ENCODE results near the gene RELB.

The RELB gene

DNA sequence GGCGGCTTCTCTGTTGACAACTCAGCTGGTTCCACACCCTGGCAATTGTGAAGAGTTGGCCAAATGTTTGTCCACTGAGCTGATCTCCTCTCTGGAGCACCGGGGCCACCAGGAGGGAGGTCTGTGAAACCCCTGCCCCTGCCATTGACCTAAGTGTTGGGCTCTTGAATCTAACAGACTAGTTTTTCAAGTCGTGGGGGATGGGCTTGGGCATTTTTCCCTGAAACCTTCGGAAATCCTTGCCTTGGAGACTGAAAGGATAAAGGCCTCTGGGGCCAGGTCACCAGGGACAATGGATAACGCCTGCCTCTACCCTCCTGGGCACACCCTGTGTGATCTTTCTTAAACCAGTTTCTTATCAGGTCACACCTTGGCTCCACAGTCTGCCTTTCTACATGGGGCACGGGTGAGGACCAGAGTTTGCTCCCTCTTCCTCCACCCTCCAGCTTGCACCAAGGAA, 78.7 kb downstream of the RELB start:
- DNase-seq (ENCODE audit: low spot score) = no peak

DNA sequence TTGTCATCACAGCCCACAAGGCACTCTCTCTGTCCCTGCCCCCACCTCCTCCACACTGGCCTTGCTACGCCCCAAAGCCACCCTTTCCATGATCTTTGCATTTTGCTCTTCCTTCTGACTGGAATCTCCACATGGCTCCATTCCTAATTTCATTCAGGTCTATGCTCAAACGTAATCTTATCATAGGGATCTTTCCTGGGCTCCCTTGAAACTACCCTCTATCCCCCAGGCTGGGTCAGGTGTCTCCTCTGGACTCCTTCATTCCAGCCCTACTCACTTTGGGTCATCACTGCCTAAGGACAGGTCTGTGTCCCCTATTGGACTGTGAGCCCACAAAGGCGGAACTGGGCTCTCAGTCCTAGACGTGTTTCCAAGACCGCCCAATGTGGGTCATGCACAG, 80.9 kb downstream of the RELB start:
- no peak for DNase-seq (ENCODE audit: low spot score)

DNA sequence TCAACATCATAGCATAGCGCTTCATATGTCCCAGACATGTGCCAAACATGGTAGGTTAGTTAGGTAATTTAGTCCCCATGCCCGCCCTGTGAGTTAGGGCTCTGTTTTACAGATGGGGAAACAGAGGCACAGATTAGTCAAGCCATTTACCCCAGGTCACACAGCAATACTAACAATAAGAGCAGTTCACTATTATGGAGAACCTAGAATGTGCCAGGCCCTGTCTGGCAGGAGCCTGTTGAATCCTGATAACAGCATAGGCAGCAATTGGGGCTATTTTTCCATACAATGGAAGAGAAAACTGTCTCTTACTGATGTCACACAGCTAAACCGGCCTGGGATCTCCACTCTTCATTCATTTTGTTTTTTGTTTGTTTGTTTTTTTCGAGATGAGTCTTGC, 85.2 kb downstream of the RELB start:
- no peak for DNase-seq (ENCODE audit: low spot score)

- DNase-seq (ENCODE audit: low spot score) = no peak
These were observed 86.3 kb downstream of the RELB start for GRCh38 chr19:45087531-45087930.
